Measurements from ENCODE around the gene TMEM185B.

Gene TMEM185B

GRCh38 chr2:120244656-120245519, 21.7 kb upstream of the TMEM185B start:
- DNase-seq (ENCODE audit: low read depth) = no peak
- no peak overlapping the region for H3K4me3 ChIP-seq (ENCODE audit: low read depth, low read length)
- no peak for TF ChIP-seq CTCF (IDR thresholded peaks at IDR 0.05; ENCODE audit: insufficient read depth, low read depth, low read length, missing control alignments)

- H3K4me3 ChIP-seq (ENCODE audit: low read depth, low read length) = no peak overlapping the region
- no peak for DNase-seq (ENCODE audit: low read depth)
- no peak for TF ChIP-seq CTCF (IDR thresholded peaks at IDR 0.05; ENCODE audit: insufficient read depth, low read depth, low read length, missing control alignments)
Observed at GRCh38 chr2:120243875-120244553, 20.8 kb upstream of the TMEM185B start.

DNA sequence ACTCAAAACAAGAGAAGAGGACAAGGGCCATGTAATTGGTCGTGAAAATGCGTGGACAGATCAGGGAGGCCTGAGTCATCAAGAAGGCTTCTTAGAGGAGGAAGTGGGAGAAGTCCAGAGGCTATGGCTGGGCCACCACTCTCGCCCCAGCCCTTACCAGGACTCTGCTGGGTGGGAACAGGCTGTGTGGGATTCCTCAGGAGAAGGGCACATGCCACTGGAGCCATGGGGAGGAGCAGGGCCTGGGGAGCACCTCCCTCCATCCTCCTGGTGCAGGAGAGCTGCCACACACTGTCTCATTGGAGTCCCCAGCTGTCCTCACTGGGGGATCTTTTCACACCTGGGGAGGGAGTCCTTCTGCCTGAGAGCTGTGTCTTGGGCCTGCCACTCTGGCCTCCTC, 20.0 kb upstream of the TMEM185B start:
- TF ChIP-seq CTCF (IDR thresholded peaks at IDR 0.05; ENCODE audit: insufficient read depth, low read depth, low read length, missing control alignments) = no peak
- H3K4me3 ChIP-seq (ENCODE audit: low read depth, low read length) = no peak overlapping the region
- no peak for DNase-seq (ENCODE audit: low read depth)

DNA sequence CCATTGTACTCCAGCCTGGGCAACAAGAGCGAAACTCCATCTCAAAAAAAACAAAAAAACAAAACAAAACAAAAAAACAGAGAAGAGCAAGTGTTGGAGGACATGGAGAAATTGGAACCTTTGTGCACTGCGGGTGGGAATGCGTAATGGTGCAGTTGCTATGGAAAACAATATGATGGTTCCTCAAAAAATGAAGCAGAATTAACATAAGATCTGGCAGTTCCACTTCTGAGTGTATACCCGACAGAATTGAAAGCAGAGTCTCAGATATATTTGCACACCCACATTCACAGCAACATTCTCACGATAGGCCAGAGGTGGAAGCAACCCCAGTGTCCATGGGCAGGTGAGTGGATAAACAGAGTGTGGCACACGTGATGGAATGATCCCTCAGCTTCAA, 18.5 kb upstream of the TMEM185B start:
- no peak overlapping the region for H3K4me3 ChIP-seq (ENCODE audit: low read depth, low read length)
- no peak for DNase-seq (ENCODE audit: low read depth)
- no peak for TF ChIP-seq CTCF (IDR thresholded peaks at IDR 0.05; ENCODE audit: insufficient read depth, low read depth, low read length, missing control alignments)

DNA sequence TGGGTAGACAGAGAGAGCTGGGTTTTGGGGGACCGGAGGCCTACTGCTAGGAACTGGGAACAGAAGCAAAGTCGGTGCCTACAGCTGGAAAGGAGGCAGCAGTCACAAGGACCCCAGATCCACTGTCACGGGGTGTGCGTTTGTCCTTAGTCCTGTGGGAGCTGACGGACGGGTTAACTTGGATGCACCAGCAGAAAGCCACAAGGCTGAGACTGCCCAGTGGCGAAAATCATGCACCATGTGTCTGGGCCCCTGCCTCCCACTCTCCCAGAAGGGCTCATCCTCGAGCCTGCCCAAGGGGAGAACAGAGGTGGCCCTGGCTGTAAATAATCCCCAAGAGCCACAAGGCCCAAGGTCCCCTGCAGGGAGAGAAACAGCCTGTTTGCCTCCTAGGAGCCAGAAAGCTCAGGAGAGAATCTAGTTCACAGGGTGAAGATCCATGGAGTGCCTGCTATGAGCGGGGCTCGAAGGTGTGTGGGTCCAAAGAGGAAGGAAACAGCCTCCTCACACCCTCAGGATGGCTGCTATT, 17.8 kb upstream of the TMEM185B start:
- H3K4me3 ChIP-seq (ENCODE audit: low read depth, low read length) = no peak overlapping the region
- TF ChIP-seq CTCF (IDR thresholded peaks at IDR 0.05; ENCODE audit: insufficient read depth, low read depth, low read length, missing control alignments) = no peak
- DNase-seq (ENCODE audit: low read depth) = no peak

GRCh38 chr2:120239488-120240287, 16.5 kb upstream of the TMEM185B start:
- no peak for TF ChIP-seq CTCF (IDR thresholded peaks at IDR 0.05; ENCODE audit: insufficient read depth, low read depth, low read length, missing control alignments)
- no peak overlapping the region for H3K4me3 ChIP-seq (ENCODE audit: low read depth, low read length)
- DNase-seq (ENCODE audit: low read depth) = peak; percentile 44

Data from GM12865 (cell line).